Mesendoderm (in vitro differentiated cells): ENCODE data around the gene ZNF526.

Experiments
- DNase-seq: peaks from one replicate; pipeline ENCODE4 v3.0.0; 2013
- H2AK5ac ChIP-seq: 2 replicates; pipeline ENCODE4 v1.6.1; 2013; ENCODE audit warnings: low read length, inconsistent platforms
- H2BK120ac ChIP-seq: 2 replicates; pipeline ENCODE4 v1.6.1; 2013; ENCODE audit warnings: low read depth, mild to moderate bottlenecking, low read length, moderate library complexity, mixed read lengths
- H2BK15ac ChIP-seq: replicated peaks from 2 replicates; pipeline ENCODE4 v1.6.1; 2013; ENCODE audit warnings: low read depth, mild to moderate bottlenecking, moderate library complexity
- H2BK5ac ChIP-seq: 2 replicates; pipeline ENCODE4 v1.6.1; 2013; ENCODE audit warnings: low read length, inconsistent platforms
- H3K18ac ChIP-seq: 2 replicates; pipeline ENCODE4 v1.6.1; 2013; ENCODE audit warnings: mild to moderate bottlenecking, low read length, mixed read lengths
- H3K23ac ChIP-seq: one replicate; pipeline ENCODE4 v1.6.1; 2013; ENCODE audit warnings: low read length
- H3K27ac ChIP-seq: 2 replicates; pipeline ENCODE4 v1.5.1; 2013; ENCODE audit warnings: low read depth, mild to moderate bottlenecking, inconsistent platforms, low read length, moderate library complexity
- H3K27me3 ChIP-seq: 2 replicates; pipeline ENCODE4 v1.6.1; 2013; ENCODE audit warnings: low read length, control low read depth, mild to moderate bottlenecking, inconsistent platforms; ENCODE audit not compliant: insufficient read depth, poor library complexity
- H3K36me3 ChIP-seq: 2 replicates; pipeline ENCODE4 v1.6.1; 2013; ENCODE audit warnings: low read length, inconsistent platforms; ENCODE audit not compliant: control insufficient read depth, insufficient read depth
- H3K4ac ChIP-seq: one replicate; pipeline ENCODE4 v1.6.1; 2013; ENCODE audit warnings: low read depth, mild to moderate bottlenecking, low read length, moderate library complexity
- H3K4me1 ChIP-seq: 2 replicates; pipeline ENCODE4 v1.6.1; 2013; ENCODE audit warnings: low read depth, low read length, inconsistent platforms; ENCODE audit not compliant: control insufficient read depth
- H3K4me2 ChIP-seq: 2 replicates; pipeline ENCODE4 v1.6.1; 2013; ENCODE audit warnings: low read length
- H3K4me3 ChIP-seq: 2 replicates; pipeline ENCODE4 v1.5.1; 2013; ENCODE audit warnings: mild to moderate bottlenecking, low read length
- H3K56ac ChIP-seq: one replicate; pipeline ENCODE4 v1.6.1; 2013; ENCODE audit warnings: low read length
- H3K79me1 ChIP-seq: 2 replicates; pipeline ENCODE4 v1.6.1; 2013; ENCODE audit warnings: low read length, inconsistent platforms
- H3K79me2 ChIP-seq: 2 replicates; pipeline ENCODE4 v1.6.1; 2013; ENCODE audit warnings: mild to moderate bottlenecking, low read length; ENCODE audit not compliant: control insufficient read depth, insufficient read depth
- H3K9ac ChIP-seq: 2 replicates; pipeline ENCODE4 v1.6.1; 2013; ENCODE audit warnings: low read length, inconsistent platforms
- H4K5ac ChIP-seq: one replicate; pipeline ENCODE4 v1.6.1; 2013; ENCODE audit warnings: low read length
- H4K8ac ChIP-seq: one replicate; pipeline ENCODE4 v1.6.1; 2013; ENCODE audit warnings: low read depth, mild to moderate bottlenecking, control low read depth, low read length, moderate library complexity
- WGBS: extraction: QIAGEN DNeasy Blood & Tissue Kit; methylation state at CpG from one replicate; pipeline ENCODE4 v1.1.7; 2013; ENCODE audit warnings: low lambda C conversion rate, missing lambda C conversion rate; ENCODE audit not compliant: insufficient coverage; ENCODE audit errors: extremely low coverage; 5-methylcytosine and 5-hydroxymethylcytosine counted together

ZNF526 gene

DNA sequence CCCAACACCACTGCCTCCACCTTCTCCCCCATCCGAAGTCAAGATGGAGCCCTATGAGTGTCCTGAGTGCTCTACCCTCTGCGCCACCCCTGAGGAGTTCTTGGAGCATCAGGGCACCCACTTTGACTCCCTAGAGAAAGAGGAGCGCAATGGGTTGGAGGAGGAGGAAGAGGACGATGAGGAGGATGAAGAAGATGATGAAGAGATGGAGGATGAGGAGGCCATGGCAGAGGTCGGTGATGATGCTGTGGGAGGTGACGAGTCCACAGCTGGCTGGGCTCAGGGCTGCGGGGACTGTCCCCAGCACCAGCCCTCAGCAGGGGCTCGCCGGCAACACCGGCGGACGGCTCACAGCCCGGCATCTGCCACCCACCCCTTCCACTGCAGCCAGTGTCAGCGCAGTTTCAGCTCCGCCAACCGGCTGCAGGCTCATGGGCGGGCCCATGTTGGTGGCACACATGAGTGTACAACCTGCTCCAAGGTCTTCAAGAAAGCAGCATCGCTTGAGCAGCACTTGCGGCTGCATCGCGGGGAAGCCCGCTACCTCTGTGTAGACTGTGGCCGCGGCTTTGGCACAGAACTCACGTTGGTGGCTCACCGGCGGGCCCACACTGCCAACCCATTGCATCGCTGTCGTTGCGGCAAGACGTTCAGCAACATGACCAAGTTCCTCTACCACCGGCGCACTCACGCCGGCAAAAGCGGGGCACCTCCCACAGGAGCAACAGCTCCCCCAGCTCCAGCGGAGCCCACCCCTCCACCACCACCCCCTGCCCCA, 5.0 kb downstream of the ZNF526 start:
- Histone ChIP-seq H4K5ac (no peak overlapping the region), H2BK5ac (no peak overlapping the region), H3K4me2 (no peak overlapping the region), H3K18ac (no peak overlapping the region), H3K23ac (no peak overlapping the region), H2BK15ac (no peak overlapping the region), H3K79me1 (peaks cover 17% of the 10 kb centered on the region), H3K9ac (no peak overlapping the region), H3K27ac (no peak overlapping the region), H2AK5ac (no peak overlapping the region), H3K4me1 (no peaks in the 10 kb centered on the region), H4K8ac (no peak overlapping the region), H2BK120ac (no peak overlapping the region), H3K56ac (no peak overlapping the region), H3K36me3 (peaks cover 23% of the 10 kb centered on the region), H3K4ac (no peak overlapping the region), H3K79me2 (peaks cover 14% of the 10 kb centered on the region), H3K27me3 (no peaks in the 10 kb centered on the region), H3K4me3 (no peak overlapping the region)
- 100% methylated on average over 2 of the region's 37 CpGs for WGBS
- no peak for DNase-seq

DNA sequence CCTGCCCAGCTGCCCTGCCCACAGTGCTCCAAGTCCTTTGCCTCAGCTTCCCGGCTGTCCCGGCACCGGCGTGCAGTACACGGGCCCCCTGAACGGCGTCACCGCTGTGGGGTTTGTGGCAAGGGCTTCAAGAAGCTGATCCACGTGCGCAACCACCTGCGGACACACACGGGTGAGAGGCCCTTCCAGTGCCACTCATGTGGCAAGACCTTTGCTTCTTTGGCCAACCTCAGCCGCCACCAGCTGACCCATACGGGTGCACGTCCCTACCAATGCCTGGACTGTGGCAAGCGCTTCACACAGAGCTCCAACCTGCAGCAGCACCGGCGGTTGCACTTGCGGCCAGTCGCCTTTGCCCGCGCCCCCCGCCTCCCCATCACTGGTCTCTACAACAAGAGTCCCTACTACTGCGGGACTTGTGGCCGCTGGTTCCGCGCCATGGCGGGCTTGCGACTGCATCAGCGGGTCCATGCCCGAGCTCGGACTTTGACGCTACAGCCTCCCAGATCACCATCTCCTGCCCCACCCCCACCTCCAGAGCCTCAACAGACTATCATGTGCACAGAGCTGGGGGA, 5.7 kb downstream of the ZNF526 start:
- no peak overlapping the region for H4K8ac ChIP-seq
- no CpG with 5 or more reads among the region's 33 CpGs for WGBS
- H4K5ac ChIP-seq = no peak overlapping the region
- H3K27ac ChIP-seq = no peak overlapping the region
- H3K4me3 ChIP-seq = no peak overlapping the region
- peaks cover 16% of the 10 kb centered on the region for H3K79me1 ChIP-seq
- no peaks in the 10 kb centered on the region for H3K27me3 ChIP-seq
- no peak for DNase-seq
- H3K4ac ChIP-seq = no peak overlapping the region
- H3K23ac ChIP-seq = no peak overlapping the region
- H2BK15ac ChIP-seq = no peak overlapping the region
- H3K9ac ChIP-seq = no peak overlapping the region
- H2BK120ac ChIP-seq = no peak overlapping the region
- peaks cover 9% of the 10 kb centered on the region for H3K79me2 ChIP-seq
- no peak overlapping the region for H2AK5ac ChIP-seq
- H3K4me1 ChIP-seq = no peaks in the 10 kb centered on the region
- no peak overlapping the region for H3K18ac ChIP-seq
- no peak overlapping the region for H2BK5ac ChIP-seq
- peaks cover 23% of the 10 kb centered on the region for H3K36me3 ChIP-seq
- no peak overlapping the region for H3K56ac ChIP-seq
- H3K4me2 ChIP-seq = no peak overlapping the region

DNA sequence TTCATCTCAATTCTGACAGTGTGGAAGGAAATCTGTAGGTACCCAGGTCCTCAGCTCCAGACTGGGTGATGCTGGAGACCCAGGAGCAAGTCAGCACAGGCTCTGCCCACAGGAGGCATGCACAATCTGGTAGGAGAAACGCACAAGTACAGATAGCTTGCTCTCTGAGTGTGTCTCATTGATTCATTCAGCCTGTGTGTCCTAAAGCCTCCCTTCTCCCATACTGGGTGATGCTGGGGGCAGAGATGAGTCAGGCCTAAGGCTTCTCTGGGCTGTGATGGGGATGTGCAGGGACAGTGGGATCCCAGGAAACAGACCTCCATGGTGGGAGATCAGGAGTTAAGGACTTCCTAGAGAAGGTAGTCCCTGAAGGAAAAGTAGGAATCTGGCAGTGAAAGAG, 6.8 kb downstream of the ZNF526 start:
- no peak overlapping the region for H3K4ac ChIP-seq
- no peak overlapping the region for H2BK120ac ChIP-seq
- H3K4me3 ChIP-seq = no peak overlapping the region
- H3K79me1 ChIP-seq = peaks cover 12% of the 10 kb centered on the region
- H3K56ac ChIP-seq = no peak overlapping the region
- no peak overlapping the region for H3K27ac ChIP-seq
- no peak overlapping the region for H3K23ac ChIP-seq
- H3K4me2 ChIP-seq = no peak overlapping the region
- H3K4me1 ChIP-seq = no peaks in the 10 kb centered on the region
- no peak overlapping the region for H2BK15ac ChIP-seq
- H4K8ac ChIP-seq = no peak overlapping the region
- WGBS = no CpG with 5 or more reads among the region's 1 CpG
- H3K9ac ChIP-seq = no peak overlapping the region
- no peak overlapping the region for H2BK5ac ChIP-seq
- no peak for DNase-seq
- no peaks in the 10 kb centered on the region for H3K27me3 ChIP-seq
- H3K36me3 ChIP-seq = peaks cover 25% of the 10 kb centered on the region
- H3K18ac ChIP-seq = no peak overlapping the region
- no peak overlapping the region for H2AK5ac ChIP-seq
- H3K79me2 ChIP-seq = peaks cover 3% of the 10 kb centered on the region
- no peak overlapping the region for H4K5ac ChIP-seq

DNA sequence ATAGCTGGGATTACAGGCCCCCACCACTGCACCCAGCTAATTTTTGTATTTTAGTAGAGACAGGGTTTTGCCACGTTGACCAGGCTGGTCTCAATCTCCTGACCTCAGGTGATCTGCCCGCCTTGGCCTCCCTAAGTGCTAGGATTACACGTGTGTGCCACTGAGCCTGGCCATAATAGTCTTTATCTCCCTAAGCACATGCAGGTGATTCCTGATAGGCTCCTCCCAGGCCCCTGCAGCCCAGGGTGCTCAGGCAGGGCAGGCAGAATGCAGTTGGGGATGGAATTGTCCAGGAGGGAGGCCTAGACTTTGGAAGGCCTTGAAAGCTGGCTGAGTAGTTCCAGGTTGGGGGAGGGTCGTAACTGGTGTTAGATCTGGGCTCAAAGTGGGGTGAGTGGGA, 8.5 kb downstream of the ZNF526 start:
- no peak overlapping the region for H3K9ac ChIP-seq
- H4K8ac ChIP-seq = no peak overlapping the region
- H3K56ac ChIP-seq = no peak overlapping the region
- H3K4me1 ChIP-seq = no peaks in the 10 kb centered on the region
- no peak overlapping the region for H2BK15ac ChIP-seq
- H3K4me2 ChIP-seq = no peak overlapping the region
- no CpG with 5 or more reads among the region's 4 CpGs for WGBS
- no peak overlapping the region for H3K4me3 ChIP-seq
- H2BK120ac ChIP-seq = no peak overlapping the region
- peaks cover 30% of the 10 kb centered on the region for H3K36me3 ChIP-seq
- H3K79me1 ChIP-seq = peaks cover 5% of the 10 kb centered on the region
- H3K27me3 ChIP-seq = no peaks in the 10 kb centered on the region
- H3K4ac ChIP-seq = no peak overlapping the region
- no peak overlapping the region for H4K5ac ChIP-seq
- no peak for DNase-seq
- H3K23ac ChIP-seq = no peak overlapping the region
- no peak overlapping the region for H2AK5ac ChIP-seq
- no peak overlapping the region for H3K27ac ChIP-seq
- no peak overlapping the region for H2BK5ac ChIP-seq
- H3K79me2 ChIP-seq = no peaks in the 10 kb centered on the region
- H3K18ac ChIP-seq = no peak overlapping the region

DNA sequence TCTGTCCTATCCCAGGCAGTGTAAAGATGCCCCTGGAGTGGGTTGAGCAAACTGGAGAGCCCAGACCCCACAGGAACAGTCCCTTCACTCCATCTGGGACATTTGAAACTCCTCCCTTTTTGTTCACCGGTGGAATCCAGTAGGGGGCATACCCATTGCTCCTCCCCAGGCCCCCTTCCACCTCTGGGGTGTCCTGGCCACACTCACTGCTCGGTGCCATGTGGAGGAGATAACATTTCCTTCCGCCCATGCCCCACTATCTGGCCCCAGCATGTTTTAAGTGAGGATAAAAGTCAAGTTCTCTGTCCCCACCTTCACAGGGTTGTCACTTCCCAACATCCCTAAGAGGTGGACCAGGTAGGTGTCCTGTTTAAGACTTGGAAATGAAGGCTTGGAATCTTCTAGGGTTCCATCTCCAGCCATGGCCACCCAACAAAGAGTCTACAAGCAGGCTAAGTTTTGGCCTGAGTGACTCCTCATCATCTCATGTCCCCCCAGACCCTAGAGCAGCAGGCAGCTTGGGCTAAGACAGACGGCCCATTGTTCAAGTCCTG, 9.3 kb downstream of the ZNF526 start:
- no CpG with 5 or more reads among the region's 4 CpGs for WGBS
- no peak overlapping the region for H3K4me2 ChIP-seq
- no peak overlapping the region for H3K4me3 ChIP-seq
- H3K23ac ChIP-seq = no peak overlapping the region
- H2BK5ac ChIP-seq = no peak overlapping the region
- no peak overlapping the region for H3K18ac ChIP-seq
- H3K4ac ChIP-seq = no peak overlapping the region
- no peak overlapping the region for H4K5ac ChIP-seq
- H3K27me3 ChIP-seq = no peaks in the 10 kb centered on the region
- H2AK5ac ChIP-seq = no peak overlapping the region
- H4K8ac ChIP-seq = no peak overlapping the region
- no peak overlapping the region for H2BK15ac ChIP-seq
- H3K79me2 ChIP-seq = no peaks in the 10 kb centered on the region
- DNase-seq = no peak
- peaks cover 5% of the 10 kb centered on the region for H3K79me1 ChIP-seq
- H3K9ac ChIP-seq = no peak overlapping the region
- H3K4me1 ChIP-seq = no peaks in the 10 kb centered on the region
- no peak overlapping the region for H3K27ac ChIP-seq
- H3K36me3 ChIP-seq = peaks cover 27% of the 10 kb centered on the region
- H3K56ac ChIP-seq = no peak overlapping the region
- H2BK120ac ChIP-seq = no peak overlapping the region
